Endothelial cell of hepatic sinusoid (primary cell): ENCODE results near the gene SLC7A8.

Experiments used
- in situ Hi-C: cut with HindIII; loops from 2 replicates; pipeline ENCODE4 v1.10.0; 2017; ENCODE audit warnings: low sequenced_read_pairs

The SLC7A8 gene

DNA sequence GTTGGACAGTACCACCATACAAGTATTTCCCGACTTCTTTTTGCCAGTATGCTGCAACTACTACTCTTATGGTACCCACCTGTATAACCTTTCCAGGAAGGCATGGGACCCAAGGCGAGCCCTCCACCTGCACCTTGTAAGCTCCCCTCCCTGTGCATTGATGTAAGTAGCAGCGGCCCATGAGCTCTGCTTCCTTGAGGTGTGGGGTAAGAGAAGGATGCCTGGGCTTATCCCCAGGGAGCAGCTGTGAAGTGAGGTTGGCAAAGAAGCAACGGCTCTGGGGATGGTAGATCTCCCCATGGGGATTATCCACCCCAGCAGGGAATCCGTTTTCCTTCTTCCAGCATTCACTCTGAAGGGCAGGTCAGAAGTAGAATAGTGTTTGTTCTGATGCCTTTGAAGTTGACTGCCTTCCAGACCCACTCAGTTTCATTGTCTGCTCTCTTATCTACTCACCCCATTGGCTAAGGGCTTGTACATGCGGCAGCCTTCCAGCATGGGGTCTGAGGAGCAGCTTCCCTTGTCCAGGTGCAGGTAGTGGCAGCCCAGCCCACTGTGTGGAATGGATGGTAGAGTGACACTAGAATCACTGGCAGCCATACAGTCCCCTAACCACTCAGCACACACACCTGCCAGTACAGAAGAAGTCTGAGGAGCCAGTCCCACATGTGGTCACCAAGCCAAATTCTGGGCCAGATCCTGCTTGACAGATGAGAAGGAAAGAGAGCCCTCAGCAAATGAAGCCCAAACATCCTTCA lies 82.1 kb downstream of the SLC7A8 start:
- in situ Hi-C loops: no loop called here

DNA sequence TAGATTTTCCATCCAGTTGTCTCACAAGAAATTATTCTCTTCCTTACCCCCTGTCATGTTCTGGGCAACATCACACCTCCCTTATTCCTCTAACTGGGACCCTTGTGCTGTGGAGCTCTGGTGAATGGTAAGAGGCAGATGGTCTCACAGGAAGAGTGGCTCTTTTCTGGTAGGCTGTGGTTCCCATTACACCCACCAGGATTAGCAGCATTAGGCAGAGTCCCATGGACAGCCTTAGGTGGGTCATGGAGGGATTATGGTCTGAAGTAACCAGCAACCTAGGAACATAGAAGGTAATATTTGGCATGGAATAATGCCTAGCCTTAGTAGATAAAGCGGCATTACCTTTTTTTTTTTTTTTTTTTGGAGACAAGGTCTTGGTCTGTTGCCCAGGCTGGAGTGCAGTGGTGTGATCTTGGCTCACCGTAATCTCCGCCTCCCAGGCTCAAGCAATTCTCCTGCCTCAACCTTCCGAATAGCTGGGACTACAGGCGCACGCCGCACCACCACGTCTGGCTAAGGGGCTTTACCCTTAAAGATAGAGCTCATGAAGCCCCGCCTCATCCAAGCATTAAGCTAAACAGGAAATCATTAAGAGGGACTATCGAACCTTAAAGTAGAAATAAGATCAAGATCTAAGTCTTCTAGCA lies 84.1 kb downstream of the SLC7A8 start:
- in situ Hi-C loops: no loop called here

DNA sequence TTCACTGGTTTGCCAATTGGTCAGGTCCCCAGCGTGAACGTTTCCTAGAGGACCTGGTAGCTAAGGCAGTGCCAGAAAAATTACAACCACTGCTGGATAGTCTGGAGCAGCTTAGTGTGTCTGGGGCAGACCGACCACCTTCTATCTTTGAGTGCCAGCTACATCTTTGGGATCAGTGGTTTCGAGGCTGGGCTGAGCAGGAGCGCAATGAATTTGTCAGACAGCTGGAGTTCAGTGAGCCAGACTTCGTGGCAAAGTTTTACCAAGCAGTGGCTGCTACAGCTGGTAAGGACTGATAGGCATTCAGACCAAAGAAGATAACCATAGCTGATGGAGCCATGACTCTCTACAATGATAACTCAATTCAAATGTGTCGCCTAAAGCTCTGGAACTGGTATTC lies 85.7 kb downstream of the SLC7A8 start:
- in situ Hi-C loops: no loop called here

DNA sequence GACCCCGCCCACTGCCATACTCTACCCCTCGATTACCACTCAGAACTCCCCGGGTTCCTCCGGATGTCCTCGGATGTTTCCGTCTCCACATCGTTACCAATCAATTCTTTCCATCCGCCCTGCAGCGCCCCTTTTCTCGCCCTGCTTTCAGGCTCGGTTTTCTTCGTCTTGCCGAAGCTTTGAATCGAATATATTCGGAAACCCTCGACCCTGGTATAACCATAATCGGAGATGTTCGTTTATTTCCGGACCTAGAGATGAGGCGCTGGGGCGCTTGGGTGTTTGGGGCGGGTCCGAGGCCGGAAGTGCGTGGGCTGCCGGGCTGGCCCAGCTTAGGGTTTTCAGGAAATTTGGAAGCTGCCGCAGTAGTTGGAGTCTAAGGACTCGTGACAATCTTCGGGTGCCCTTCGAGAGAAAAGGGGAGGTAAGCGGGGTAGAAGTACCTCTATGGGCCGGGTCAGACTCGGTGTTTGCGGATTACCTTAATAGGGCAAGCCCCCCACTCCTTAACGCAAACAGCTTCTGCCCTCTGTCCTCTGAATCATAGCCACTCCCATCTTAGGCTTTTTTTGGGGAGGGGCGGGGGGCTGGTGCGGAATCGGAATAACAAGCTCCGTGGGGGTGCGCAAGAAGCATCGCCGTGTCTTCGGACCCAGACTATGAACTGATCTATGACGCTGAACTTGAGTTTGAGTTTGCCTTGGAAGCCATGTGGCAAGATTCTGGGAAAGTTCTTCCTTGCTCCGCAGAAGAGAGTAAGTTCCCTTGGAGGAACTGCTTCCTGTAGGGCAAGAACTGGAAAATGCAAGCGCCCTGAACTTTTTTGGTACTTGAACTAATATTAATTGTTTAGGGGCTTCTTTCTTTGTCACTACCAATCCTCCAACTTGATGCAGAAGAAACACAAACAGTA lies 88.0 kb downstream of the SLC7A8 start, which contains the start of gene C14orf119:
Gene C14orf119 (plus strand): TSS at position 310 of the 913 bp plus-strand sequence. CDS start 2,154 bp downstream, outside the sequence.
- in situ Hi-C loops: no loop called here

DNA sequence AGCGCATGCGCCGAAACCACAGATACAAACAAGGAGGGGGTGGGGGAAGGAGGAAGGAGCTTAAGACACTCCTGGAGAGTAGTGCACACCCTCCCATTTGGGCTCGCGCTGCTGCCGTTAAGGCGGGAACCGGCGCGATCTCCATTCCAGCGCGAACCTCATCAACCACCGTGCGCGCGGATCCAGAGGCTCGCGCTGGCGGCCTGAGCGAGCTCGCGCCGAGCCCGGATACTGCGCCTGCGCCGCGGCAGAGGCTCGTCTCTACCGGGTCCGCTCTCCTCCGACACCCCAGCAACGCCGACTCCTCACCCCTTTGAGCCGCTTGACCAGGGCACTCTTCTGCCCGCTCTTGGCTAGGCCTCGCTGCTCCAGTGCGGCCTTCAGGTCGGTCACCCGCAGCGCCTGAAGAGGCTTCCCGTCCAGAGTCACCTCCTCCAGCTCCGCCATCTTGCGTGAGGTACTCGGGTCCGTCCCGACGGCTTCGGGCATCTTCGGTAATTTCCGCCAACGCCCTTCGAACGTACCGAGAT lies 88.7 kb downstream of the SLC7A8 start, which contains the start of gene ACIN1:
Gene ACIN1 (minus strand): TSS at position 471 of the 530 bp plus-strand sequence. CDS start 24 bp downstream, at position 447.
- in situ Hi-C loops: no loop called here

DNA sequence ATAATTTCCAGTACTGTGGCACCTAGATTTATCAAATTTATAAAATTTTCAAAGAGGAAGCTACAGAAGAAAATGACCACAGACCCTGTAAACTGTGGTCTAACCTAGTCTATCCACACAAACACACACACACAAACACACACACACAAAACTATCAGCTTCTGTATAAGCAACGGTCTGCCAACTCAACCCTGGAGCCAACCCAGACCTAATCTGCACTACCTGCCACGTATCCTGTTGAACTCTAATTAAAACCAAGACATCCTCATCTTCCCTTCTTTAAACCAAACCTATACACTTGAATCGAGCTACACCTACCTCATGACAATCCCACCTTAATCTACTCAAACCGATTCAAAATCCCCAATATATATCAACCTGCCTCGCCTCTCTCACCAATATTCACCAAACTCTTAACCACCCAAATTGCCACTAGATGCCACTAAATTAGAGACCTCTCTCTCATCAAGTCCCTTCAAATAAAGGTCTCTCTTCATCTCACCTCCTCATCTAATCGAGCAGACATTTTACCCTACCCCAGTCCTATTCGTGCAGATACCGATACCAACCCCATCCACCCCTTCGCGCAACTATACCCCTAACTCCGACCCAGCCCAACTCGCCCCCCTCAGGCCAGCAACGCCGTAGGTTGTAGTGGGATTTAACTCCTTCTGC lies 89.3 kb downstream of the SLC7A8 start:
- in situ Hi-C loops: no loop called here

DNA sequence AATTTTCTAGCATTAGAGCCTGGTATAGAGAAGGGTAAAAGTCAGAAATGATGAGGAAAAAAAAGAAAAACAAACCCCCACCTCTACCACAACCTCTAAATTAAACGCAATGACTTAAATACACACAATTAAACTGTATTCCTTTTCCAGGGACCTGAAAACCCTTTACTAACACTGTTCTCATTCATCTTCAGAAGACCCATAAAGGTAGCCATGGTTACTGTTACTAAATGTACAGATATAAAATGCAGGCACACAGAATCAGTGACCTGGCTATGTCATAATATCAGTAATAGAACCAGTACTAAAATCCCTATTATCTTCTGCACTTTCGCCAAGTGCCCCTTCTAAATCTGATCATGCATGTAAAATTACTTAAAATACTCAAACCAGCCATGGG lies 89.9 kb downstream of the SLC7A8 start:
- in situ Hi-C loops: no loop called here

DNA sequence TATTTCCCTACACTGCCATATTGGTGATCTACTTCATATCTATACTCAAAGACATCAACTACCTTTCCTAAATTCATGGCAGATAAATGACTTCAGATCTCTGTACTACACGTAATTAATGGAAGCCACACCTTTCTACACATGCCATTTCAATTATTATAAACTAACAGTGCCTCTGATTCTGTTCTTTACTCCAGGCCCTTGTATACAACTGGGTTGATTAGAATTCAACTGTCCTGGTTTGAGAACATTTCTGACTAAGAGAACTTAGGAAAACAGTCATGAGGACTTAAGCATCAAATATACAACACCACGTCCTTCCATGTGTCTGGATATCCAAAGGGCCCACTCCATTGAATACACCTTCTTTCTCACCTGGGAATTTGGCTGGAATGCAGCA lies 90.4 kb downstream of the SLC7A8 start:
- in situ Hi-C loops: no loop called here

DNA sequence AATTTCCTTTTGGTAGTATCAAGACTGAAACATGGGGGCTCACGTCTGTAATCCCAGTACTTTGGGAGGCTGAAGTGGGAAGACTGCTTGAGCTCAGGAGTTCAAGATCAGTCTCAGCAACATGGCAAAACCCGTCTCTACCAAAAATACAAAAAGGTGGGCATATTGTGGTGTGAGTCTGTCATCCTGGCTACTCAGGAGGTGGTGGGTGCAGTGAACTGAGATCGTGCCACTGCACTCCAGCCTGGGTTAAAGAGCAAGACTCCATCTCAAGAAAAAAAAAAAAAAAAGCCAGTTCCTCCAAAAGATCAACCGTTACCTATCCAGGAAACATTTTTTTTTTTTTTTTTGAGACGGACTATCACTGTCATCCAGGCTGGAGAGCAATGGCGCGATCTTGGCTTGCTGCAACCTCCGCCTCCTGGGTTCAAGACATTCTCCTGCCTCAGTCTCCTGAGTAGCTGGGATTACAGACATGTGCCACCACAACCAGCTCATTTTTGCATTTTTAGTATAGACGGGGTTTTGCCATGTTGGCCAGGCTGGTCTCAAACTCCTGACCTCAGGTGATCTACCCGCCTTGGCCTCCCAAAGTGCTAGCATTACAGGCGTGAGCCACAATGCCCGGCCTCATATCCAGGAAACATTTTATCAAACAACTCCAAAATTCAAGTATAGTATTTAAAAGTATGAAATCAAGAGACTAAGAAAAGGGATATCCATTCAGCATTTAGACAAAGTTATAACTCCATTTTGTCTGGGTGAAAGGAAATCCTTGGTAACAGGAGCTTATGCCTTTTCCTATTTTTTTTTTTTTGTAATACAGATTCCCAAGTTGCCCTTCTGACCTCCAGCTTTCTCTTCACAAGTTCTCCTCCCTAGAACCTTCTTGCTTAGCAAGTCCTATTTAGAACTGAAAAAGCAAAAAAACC lies 91.9 kb downstream of the SLC7A8 start:
- in situ Hi-C loops: no loop called here

DNA sequence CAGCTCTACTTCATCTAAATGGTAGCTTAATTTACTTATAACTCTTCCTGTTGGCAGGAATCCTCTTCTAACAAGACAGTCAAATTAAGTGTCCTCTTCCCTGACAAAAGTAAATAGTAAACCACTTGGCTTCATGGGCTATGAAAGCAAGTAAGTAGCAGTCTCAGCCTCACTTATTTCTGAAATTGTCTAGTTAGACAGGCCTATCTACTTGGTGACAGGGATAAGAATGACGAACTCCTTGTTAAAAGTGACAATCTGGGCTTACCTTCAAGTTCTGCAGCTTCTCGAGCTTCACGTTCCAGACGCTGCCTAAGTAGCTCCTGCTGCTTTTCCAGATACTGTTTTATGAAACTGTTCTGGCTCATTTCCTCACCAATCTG lies 93.2 kb downstream of the SLC7A8 start:
- in situ Hi-C loops: no loop called here

DNA sequence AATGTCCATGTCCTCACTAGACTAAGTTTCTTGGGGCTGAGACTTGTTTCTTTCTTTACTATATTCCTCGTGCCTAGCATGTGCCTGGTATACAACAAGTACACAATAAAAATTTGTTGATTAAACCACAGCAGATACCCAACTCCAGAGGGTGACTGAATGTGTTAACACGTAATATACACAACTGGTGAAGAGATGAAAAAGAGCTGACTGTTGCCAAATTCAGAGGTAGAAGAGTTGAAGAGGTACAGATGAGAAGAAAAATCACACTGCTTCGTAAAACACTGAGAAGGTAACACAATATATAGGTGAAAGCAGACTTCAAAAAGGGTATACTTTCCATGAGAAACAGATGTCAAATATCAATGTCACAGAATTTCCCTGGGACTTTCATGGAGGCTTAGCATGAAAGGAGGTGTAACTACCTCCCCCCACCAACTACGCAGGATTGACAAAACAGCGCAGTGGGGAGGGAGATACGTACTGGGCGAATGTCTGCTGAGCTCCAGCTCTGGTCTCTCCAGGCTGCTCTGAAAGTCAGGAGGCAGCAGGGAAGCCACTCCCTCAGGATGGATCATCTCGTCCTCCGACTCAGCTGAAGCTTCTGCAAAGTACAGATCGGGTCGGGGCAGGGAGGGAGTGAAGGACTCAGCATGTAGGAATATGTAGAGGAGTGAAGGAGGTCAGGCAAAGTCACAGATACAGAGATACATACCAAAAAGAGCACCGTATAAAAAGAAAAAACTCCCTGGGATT lies 93.8 kb downstream of the SLC7A8 start:
- in situ Hi-C loops: no loop called here

DNA sequence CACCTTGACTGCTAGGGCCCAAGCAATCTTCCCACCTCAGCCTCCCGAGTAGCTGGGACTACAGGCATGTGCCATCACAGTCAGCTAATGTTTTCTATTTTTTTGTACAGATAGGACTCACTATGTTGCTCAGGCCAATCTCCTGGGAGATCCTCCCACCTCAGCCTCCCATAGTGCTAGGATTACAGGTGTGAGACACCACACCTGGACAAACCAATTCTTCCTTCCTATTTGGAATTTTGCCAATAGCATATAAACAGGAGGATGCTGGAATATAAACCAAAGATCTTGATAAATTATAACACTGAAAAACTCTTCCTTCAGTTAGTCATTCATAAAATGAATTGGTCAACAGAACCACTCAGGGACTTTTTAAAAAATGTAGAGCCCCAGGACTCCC lies 96.9 kb downstream of the SLC7A8 start:
- in situ Hi-C loops: no loop called here

DNA sequence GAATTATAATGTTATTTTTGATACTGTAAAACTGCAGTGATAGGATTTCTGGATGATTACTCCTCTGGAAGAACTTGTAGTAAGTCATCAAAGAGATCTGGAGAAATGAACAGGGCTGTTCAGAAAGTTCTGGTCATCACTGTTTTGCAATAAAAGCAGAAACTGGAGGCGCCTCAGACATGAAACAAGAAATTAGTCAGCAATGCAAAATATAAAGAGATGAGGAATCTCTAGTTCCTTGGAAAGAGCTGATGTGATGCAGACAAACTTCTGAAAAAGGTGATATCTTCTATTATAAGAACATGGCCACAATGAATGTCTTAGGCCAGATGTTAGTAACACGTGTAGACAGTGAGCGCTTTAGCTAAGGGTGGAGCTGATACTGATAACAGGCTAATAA lies 98.0 kb downstream of the SLC7A8 start:
- in situ Hi-C loops: no loop called here

DNA sequence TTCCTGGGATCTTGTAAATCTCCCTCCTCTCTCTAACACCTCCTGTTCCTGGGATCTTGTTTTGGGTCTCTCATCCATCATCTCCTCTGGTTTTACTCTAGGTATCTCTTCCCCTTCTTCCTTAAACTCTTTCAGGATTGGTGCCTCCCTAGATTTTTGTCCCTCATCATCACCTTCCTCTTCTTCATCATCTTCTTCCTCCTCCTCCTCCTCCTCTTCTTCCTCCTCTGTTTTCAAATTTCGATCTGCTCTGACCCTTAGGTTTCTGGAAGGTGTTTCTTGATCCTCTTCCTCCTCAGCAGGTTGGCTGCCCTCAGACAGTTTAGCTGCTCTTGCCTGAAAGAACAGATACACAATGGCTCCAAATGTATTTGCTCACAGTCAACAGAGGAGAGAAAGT lies 103.0 kb downstream of the SLC7A8 start:
- in situ Hi-C loops: loop anchor here (5.0 kb wide), 1 partner anchor 103 kb away; no protein-coding TSS in a partner anchor

DNA sequence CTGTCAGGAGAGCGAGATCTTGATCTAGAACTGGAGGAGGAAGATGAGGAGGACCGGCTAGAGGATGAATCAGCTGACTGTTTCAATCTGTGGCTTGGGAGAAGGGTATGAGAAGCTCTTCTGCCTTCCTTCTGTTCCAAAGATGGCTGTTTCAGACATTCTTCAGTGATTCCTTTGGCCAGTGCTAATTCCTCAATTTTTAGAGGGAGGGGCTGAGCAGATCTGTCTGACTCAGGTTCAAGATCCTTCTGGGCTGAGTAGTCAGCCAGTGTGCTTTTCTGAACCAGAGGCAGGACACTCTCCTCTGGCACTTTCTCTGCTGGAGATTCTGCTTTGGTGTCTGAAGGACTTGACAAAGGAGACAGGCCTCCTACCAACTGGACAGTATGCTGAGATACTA lies 103.7 kb downstream of the SLC7A8 start:
- in situ Hi-C loops: loop anchor here (5.0 kb wide), 1 partner anchor 102 kb away; no protein-coding TSS in a partner anchor

DNA sequence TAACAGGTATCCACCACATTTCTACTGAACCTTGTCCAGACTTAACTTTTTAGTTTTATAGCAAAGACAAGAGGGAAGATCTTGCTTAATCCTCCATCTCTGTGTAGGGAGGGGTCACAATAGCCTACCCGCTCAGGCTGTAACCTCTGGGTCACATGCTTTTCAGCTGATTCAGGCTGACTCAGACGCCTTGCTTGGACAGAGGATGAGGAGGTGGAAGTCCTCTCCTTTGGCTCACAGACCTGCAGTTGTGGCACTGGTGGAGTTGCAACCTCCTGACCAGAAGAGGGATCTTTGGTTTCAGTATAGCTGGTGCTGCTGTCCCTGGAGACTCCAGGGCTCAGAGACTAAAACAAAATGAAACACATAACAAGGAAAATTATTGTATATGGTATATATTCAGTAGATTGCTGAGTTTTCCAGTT lies 104.8 kb downstream of the SLC7A8 start:
- in situ Hi-C loops: no loop called here

DNA sequence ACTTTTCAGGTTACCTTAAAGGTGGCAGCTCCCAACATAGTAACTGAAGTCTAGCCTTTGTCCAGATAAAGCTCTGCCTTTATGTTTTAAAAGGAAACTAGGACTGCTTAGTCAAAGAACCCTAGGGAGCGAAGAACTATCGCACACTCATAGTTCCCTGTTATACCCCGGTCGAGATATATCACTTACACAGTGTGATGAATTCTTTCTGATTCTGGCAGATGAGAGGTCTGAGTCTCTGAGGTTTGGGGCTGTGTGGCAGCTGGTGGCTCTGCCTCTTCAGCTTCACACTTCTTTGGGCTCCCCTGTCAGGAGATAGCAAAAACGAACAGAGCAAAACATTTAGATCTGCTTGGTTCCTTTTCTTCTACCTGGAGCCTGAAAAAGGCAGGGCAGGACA lies 105.5 kb downstream of the SLC7A8 start:
- in situ Hi-C loops: no loop called here

DNA sequence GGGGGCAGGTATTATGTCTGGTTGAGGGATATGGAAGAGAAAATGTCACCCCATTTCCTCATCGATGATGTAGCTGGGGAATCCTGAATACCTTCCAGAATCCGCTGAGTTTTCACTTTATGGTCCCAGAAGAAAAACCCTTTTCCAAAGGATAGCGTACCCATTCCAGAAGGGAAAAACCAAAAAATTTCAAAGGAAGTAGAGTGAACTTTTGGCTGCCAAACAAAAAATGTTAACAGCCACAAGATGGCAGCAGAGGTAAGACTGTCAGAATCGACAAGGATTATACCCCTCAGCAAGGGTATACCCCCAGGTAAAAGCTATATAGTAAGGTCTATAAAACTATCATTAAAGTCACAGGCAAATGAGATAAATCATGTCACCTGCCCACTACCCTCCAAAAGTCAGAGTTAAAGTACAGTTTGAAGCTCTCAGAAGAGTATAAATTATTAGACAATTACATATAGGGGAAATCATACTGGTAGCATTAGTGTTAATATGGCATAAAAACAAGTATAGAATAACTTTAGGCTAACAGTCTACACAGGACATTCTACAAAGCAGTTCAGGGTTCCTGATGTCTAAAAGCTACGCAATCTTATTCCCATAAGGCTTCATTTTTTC lies 106.6 kb downstream of the SLC7A8 start:
- in situ Hi-C loops: no loop called here
